Endothelial cell of umbilical vein (primary cell): ENCODE data around the gene MAT2A.

Experiments
- CTCF ChIP-seq, 2 donors: IDR thresholded peaks; 1 replicate in 1 of 2; 2 replicates in 1 of 2; pipeline ENCODE4 v1.5.1; 2011; ENCODE audit warnings: low read length in 2 of 2, mild to moderate bottlenecking in 2 of 2, moderate library complexity in 2 of 2, control low read depth in 1 of 2, inconsistent platforms in 1 of 2, low read depth in 1 of 2; ENCODE audit not compliant: insufficient read depth in 1 of 2; ENCODE audit errors: extremely low read depth in 1 of 2
- EZH2 ChIP-seq: IDR thresholded peaks from 2 replicates; pipeline ENCODE4 v1.6.1; 2012; ENCODE audit warnings: borderline replicate concordance, low read depth, mild to moderate bottlenecking, moderate library complexity, low read length, inconsistent platforms; ENCODE audit not compliant: severe bottlenecking
- JUN ChIP-seq: IDR thresholded peaks from 2 replicates; pipeline ENCODE4 v1.6.1; 2011; ENCODE audit warnings: borderline replicate concordance, low read depth; ENCODE audit not compliant: insufficient read length, insufficient read depth
- MAX ChIP-seq: IDR thresholded peaks from 2 replicates; pipeline ENCODE4 v1.6.1; 2011; ENCODE audit not compliant: insufficient read depth, insufficient read length
- POLR2A ChIP-seq: IDR thresholded peaks from 2 replicates; pipeline ENCODE4 v1.6.1; 2012; ENCODE audit warnings: low read depth, mild to moderate bottlenecking, control low read depth, low read length
- POLR2AphosphoS5 ChIP-seq: IDR thresholded peaks from 2 replicates; pipeline ENCODE4 v1.6.1; 2012; ENCODE audit warnings: low read depth, mild to moderate bottlenecking, control low read depth, low read length, moderate library complexity; ENCODE audit not compliant: insufficient read depth

DNA sequence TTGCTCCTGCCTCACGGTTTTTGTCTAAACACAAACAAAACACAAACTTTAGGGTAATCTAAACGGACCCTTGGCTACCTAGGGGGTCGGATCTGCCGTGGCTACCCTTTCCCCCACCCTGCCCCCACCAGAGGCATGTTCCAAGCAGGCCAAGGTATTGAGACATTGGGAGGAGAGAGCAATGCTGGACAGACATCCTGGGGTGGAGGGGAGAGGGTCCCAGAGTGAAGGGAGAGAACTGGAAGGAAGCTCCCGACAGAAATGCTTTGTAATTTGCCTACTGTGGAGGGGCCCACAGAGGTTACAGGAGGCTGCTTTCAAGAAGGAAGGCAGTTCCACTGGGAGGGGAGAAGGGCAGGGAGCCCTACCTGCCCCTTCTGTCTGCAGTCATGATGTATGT is 13.9 kb upstream of the MAT2A start:
- no peak for TF ChIP-seq CTCF (IDR thresholded peaks at IDR 0.05; ENCODE audit: extremely low read depth in 1 of 2, insufficient read depth in 1 of 2, low read depth in 1 of 2, low read length in 2 of 2)
- no peak for TF ChIP-seq EZH2
- no peak for TF ChIP-seq POLR2AphosphoS5
- TF ChIP-seq POLR2A, result no peak
- no peak for TF ChIP-seq JUN
- TF ChIP-seq MAX, result no peak
